A549 treated with ZK216348 at 1 μM for 4 hours (cell line): ENCODE measurements around the gene MARF1. TPM values are rescaled to one million over a fixed set of nuclear protein-coding genes. Genes with fewer than 3 reads are reported as not detected.

Experiments
- total RNA-seq: library from RNA; stranded (reverse); fragments of 200-300 nt; extraction: Qiagen RNA extraction; gene quantifications from 5 replicates; pipeline ENCODE4 v1.2.3, GENCODE V29; 2022; ENCODE audit warnings: low read depth

MARF1 gene
- total RNA-seq = 9.0 to 12.2 TPM (median 11.4 TPM) in 5 replicates

GRCh38 chr16:15643048-15643945 lies at the start of gene MARF1:
MARF1 (minus strand) TSS chr16:15643154; CDS start chr16:15639233, 3,921 bp downstream.

GRCh38 chr16:15650019-15650697 lies 7.2 kb upstream of the MARF1 start, which contains the start of gene NDE1:
NDE1 (plus strand) TSS chr16:15650245; CDS start chr16:15664779, 14,534 bp downstream.

Other genes with a start within 250 kb of the MARF1 start
- 4.1 to 5.9 TPM (median 5.7 TPM) in 5 replicates for gene MPV17L, start 247.4 kb downstream of the MARF1 start, total RNA-seq
- 72.6 to 94.4 TPM (median 83.6 TPM) in 5 replicates for gene BMERB1, start 208.6 kb downstream of the MARF1 start, total RNA-seq
- gene NDE1, start 7.1 kb upstream of the MARF1 start, total RNA-seq = 33.9 to 43.3 TPM (median 41.6 TPM) in 5 replicates
- 0.02 to 0.12 TPM (median 0.07 TPM) in 4 of 5 replicates, not detected in the other for gene MYH11, start 213.9 kb upstream of the MARF1 start, total RNA-seq
- 29.3 to 66.2 TPM (median 35.4 TPM) in 5 replicates for gene CEP20, start 245.4 kb upstream of the MARF1 start, total RNA-seq